A549 (cell line): ENCODE results near the gene PZP.

Source experiments
- CTCF ChIP-seq: fragments of >200 bp; sonication (Bioruptor Twin); formaldehyde crosslinking; IDR thresholded peaks from 3 replicates; pipeline ENCODE4 v1.5.1; 2016
- FOSL2 ChIP-seq, 2 experiments: fragments of 450-650 bp in 1 of 2; fragments of >200 bp in 1 of 2; sonication (Bioruptor Twin) in 1 of 2; formaldehyde crosslinking; IDR thresholded peaks; 2 replicates each; pipeline versions ENCODE4 v1.5.0 to v1.6.1; 2016 to 2020; ENCODE audit warnings: mild to moderate bottlenecking in 1 of 2, moderate library complexity in 1 of 2
- HDAC2 ChIP-seq: fragments of 200-600 bp; sonication (generic); IDR thresholded peaks from 2 replicates; pipeline ENCODE4 v1.6.1; 2016
- KDM1A ChIP-seq: fragments of 200-600 bp; sonication (generic); IDR thresholded peaks from 2 replicates; pipeline ENCODE4 v1.6.1; 2016; ENCODE audit warnings: low read depth, mild to moderate bottlenecking
- RAD21 ChIP-seq, 2 experiments: fragments of >200 bp in 1 of 2; sonication (Bioruptor Twin) in 1 of 2; formaldehyde crosslinking in 1 of 2; IDR thresholded peaks in 1 of 2; conservative IDR thresholded peaks in 1 of 2; 2 replicates in 1 of 2; 3 replicates in 1 of 2; pipeline ENCODE4 v1.6.1; 2012 to 2018; ENCODE audit warnings: inconsistent platforms in 1 of 2
- ZFP36 ChIP-seq: fragments of 450-650 bp; IDR thresholded peaks from 2 replicates; pipeline ENCODE4 v1.6.1; 2014; ENCODE audit warnings: borderline replicate concordance; ENCODE audit not compliant: partially characterized antibody

GRCh38 chr12:9112076-9112853 lies 95.9 kb downstream of the PZP start:
- TF ChIP-seq ZFP36, result no peak
- no peak for TF ChIP-seq CTCF
- TF ChIP-seq HDAC2, result no peak
- no peak for TF ChIP-seq RAD21 (conservative IDR thresholded peaks at IDR 0.05 in 1 of 2, IDR thresholded peaks at IDR 0.05 in 1 of 2)
- TF ChIP-seq FOSL2 (IDR thresholded peaks at IDR 0.05), result no peak
- TF ChIP-seq FOSL2 (CRISPR knock-in tag; IDR thresholded peaks at IDR 0.05), result no peak
- no peak for TF ChIP-seq KDM1A
